H9 (cell line): ENCODE measurements around the gene EFNA3. TPM values are rescaled to one million over a fixed set of nuclear protein-coding genes. Genes with fewer than 3 reads are reported as not detected.
A peak's percentile ranks its signal among the peaks of the same experiment; 100 is the strongest.

Experiments used
- DNase-seq: peaks from one replicate; pipeline ENCODE4 v3.0.0-alpha.2; 2017
- H2AFZ ChIP-seq: one replicate; pipeline ENCODE4 v1.6.1; 2013; ENCODE audit warnings: mild to moderate bottlenecking, low read length, control low read depth, moderate library complexity
- H2AK5ac ChIP-seq: 2 replicates; pipeline ENCODE4 v1.6.1; 2013; ENCODE audit warnings: low read length, control low read depth, mixed read lengths; ENCODE audit not compliant: insufficient read length
- H2BK120ac ChIP-seq: one replicate; pipeline ENCODE4 v1.6.1; 2013; ENCODE audit warnings: low read depth, mild to moderate bottlenecking, low read length, control low read depth, inconsistent platforms; ENCODE audit not compliant: poor library complexity, severe bottlenecking
- H2BK12ac ChIP-seq: 2 replicates; pipeline ENCODE4 v1.6.1; 2013; ENCODE audit warnings: low read length, control low read depth, mixed read lengths, low read depth; ENCODE audit not compliant: insufficient read length
- H2BK15ac ChIP-seq: 2 replicates; pipeline ENCODE4 v1.6.1; 2013; ENCODE audit warnings: low read depth, low read length, control low read depth
- H2BK20ac ChIP-seq: one replicate; pipeline ENCODE4 v1.6.1; 2013; ENCODE audit warnings: low read depth, mild to moderate bottlenecking, low read length, control low read depth, inconsistent platforms; ENCODE audit not compliant: poor library complexity, severe bottlenecking
- H2BK5ac ChIP-seq: 2 replicates; pipeline ENCODE4 v1.6.1; 2013; ENCODE audit warnings: low read length, control low read depth, mixed read lengths; ENCODE audit not compliant: insufficient read length
- H3K14ac ChIP-seq: 2 replicates; pipeline ENCODE4 v1.6.1; 2013; ENCODE audit warnings: low read length, control low read depth; ENCODE audit not compliant: insufficient read depth
- H3K18ac ChIP-seq: 2 replicates; pipeline ENCODE4 v1.6.1; 2013; ENCODE audit warnings: low read depth, mild to moderate bottlenecking, mixed read lengths, low read length, control low read depth; ENCODE audit not compliant: insufficient read length
- H3K23ac ChIP-seq: 2 replicates; pipeline ENCODE4 v1.6.1; 2013; ENCODE audit warnings: low read length, control low read depth, mixed read lengths, low read depth; ENCODE audit not compliant: insufficient read length
- H3K23me2 ChIP-seq: 2 replicates; pipeline ENCODE4 v1.6.1; 2013; ENCODE audit warnings: low read depth, mild to moderate bottlenecking, mixed read lengths, low read length, control low read depth; ENCODE audit not compliant: insufficient read length, poor library complexity, severe bottlenecking
- H3K27ac ChIP-seq: 2 replicates; pipeline ENCODE4 v1.5.1; 2013; ENCODE audit warnings: low read length, control low read depth, mixed read lengths, low read depth; ENCODE audit not compliant: insufficient read length
- H3K27me3 ChIP-seq: 2 replicates; pipeline ENCODE4 v1.6.1; 2013; ENCODE audit warnings: low read length, control low read depth, inconsistent platforms; ENCODE audit not compliant: insufficient read depth
- H3K4ac ChIP-seq: 2 replicates; pipeline ENCODE4 v1.6.1; 2013; ENCODE audit warnings: low read depth, mild to moderate bottlenecking, control low read depth, inconsistent platforms, low read length, moderate library complexity
- H3K4me1 ChIP-seq: 2 replicates; pipeline ENCODE4 v1.6.1; 2013; ENCODE audit warnings: low read length, control low read depth, inconsistent platforms; ENCODE audit not compliant: insufficient read depth
- H3K4me2 ChIP-seq: 2 replicates; pipeline ENCODE4 v1.6.1; 2013; ENCODE audit warnings: low read length, control low read depth, mixed read lengths; ENCODE audit not compliant: insufficient read length, insufficient read depth
- H3K56ac ChIP-seq: 2 replicates; pipeline ENCODE4 v1.6.1; 2013; ENCODE audit warnings: low read depth, mild to moderate bottlenecking, mixed read lengths, low read length, control low read depth; ENCODE audit not compliant: insufficient read length
- H3K79me1 ChIP-seq: 2 replicates; pipeline ENCODE4 v1.6.1; 2013; ENCODE audit warnings: low read depth, mild to moderate bottlenecking, moderate library complexity, low read length, control low read depth, inconsistent platforms; ENCODE audit not compliant: insufficient read depth, poor library complexity, severe bottlenecking
- H3K79me2 ChIP-seq: 2 replicates; pipeline ENCODE4 v1.6.1; 2013; ENCODE audit warnings: low read length, control low read depth, inconsistent platforms; ENCODE audit not compliant: insufficient read depth
- H3K9ac ChIP-seq: 2 replicates; pipeline ENCODE4 v1.6.1; 2013; ENCODE audit warnings: low read length, control low read depth, mixed read lengths; ENCODE audit not compliant: insufficient read length; ENCODE audit errors: extremely low read depth
- H3K9me3 ChIP-seq: one replicate; pipeline ENCODE4 v1.6.1; 2013; ENCODE audit warnings: low read depth, low read length, inconsistent platforms; ENCODE audit not compliant: control insufficient read depth
- H3T11ph ChIP-seq: one replicate; pipeline ENCODE4 v1.6.1; 2013; ENCODE audit warnings: mild to moderate bottlenecking, low read length, control low read depth, inconsistent platforms
- H4K20me1 ChIP-seq: one replicate; pipeline ENCODE4 v1.6.1; 2013; ENCODE audit not compliant: control insufficient read depth, insufficient read length, insufficient read depth
- H4K5ac ChIP-seq: 2 replicates; pipeline ENCODE4 v1.6.1; 2013; ENCODE audit warnings: low read depth, mild to moderate bottlenecking, mixed read lengths, low read length, control low read depth; ENCODE audit not compliant: insufficient read length
- H4K8ac ChIP-seq: replicated peaks from 2 replicates; pipeline ENCODE4 v1.6.1; 2013; ENCODE audit warnings: low read length, control low read depth, mixed read lengths, low read depth; ENCODE audit not compliant: insufficient read length
- H4K91ac ChIP-seq: 2 replicates; pipeline ENCODE4 v1.6.1; 2013; ENCODE audit warnings: low read depth, mild to moderate bottlenecking, moderate library complexity, mixed read lengths, low read length, control low read depth; ENCODE audit not compliant: insufficient read length
- H3K27ac Mint-ChIP-seq, 3 experiments: 2 replicates in 2 of 3; 3 replicates in 1 of 3; pipeline ENCODE4 v1.8.0; 2020 to 2021; ENCODE audit warnings: mixed read lengths in 3 of 3, mild to moderate bottlenecking in 1 of 3, moderate library complexity in 1 of 3
- H3K27me3 Mint-ChIP-seq: 2 replicates; pipeline ENCODE4 v1.8.0; 2021; ENCODE audit warnings: low read depth, mild to moderate bottlenecking, moderate library complexity, mixed read lengths
- H3K36me3 Mint-ChIP-seq, 3 experiments: 2 replicates in 2 of 3; 3 replicates in 1 of 3; pipeline ENCODE4 v1.8.0; 2020 to 2021; ENCODE audit warnings: low read depth in 3 of 3, mixed read lengths in 3 of 3; ENCODE audit not compliant: insufficient read depth in 1 of 3
- H3K4me1 Mint-ChIP-seq, 2 experiments: 2 replicates each; pipeline ENCODE4 v1.8.0; 2020; ENCODE audit warnings: mixed read lengths in 2 of 2
- H3K4me3 Mint-ChIP-seq, 2 experiments: 2 replicates in 1 of 2; 3 replicates in 1 of 2; pipeline ENCODE4 v1.8.0; 2020 to 2021; ENCODE audit warnings: mild to moderate bottlenecking in 2 of 2, mixed read lengths in 2 of 2, moderate library complexity in 1 of 2
- H3K9me3 Mint-ChIP-seq, 2 experiments: 2 replicates in 1 of 2; 3 replicates in 1 of 2; pipeline ENCODE4 v1.8.0; 2020; ENCODE audit warnings: mild to moderate bottlenecking in 2 of 2, mixed read lengths in 2 of 2, moderate library complexity in 1 of 2
- CTCF ChIP-seq: fragments of 200-600 bp; sonication (generic); conservative IDR thresholded peaks from 3 replicates; pipeline ENCODE4 v1.8.0; 2021; ENCODE audit warnings: antibody characterized with exemption, mild to moderate bottlenecking
- WGBS: extraction: QIAGEN DNeasy Blood & Tissue Kit; methylation state at CpG from one replicate; pipeline ENCODE4 v1.1.7; 2013; ENCODE audit warnings: missing lambda C conversion rate, low lambda C conversion rate, mixed read lengths; ENCODE audit not compliant: insufficient read length; ENCODE audit errors: extremely low coverage; 5-methylcytosine and 5-hydroxymethylcytosine counted together
- total RNA-seq: library from RNA; stranded (reverse); gene quantifications from 2 replicates; pipeline ENCODE4 v1.2.1, GENCODE V29; 2021

EFNA3 gene
- total RNA-seq, 1 experiment from 2014 or later, result 3.9 TPM

GRCh38 chr1:155077758-155078445, 735 bp upstream of the EFNA3 start:
- H3K4me1 ChIP-seq, result no peaks in the 10 kb centered on the region; the same call in 1 of the 2 replicates
- WGBS, result no CpG with 5 or more reads among the region's 4 CpGs
- no peak overlapping the region for H4K91ac ChIP-seq
- Mint-ChIP-seq H3K4me1 (peaks cover 30 to 49% of the 10 kb centered on the region in 2 experiments), H3K36me3 (no peaks in the 10 kb centered on the region), H3K27ac (no peak overlapping the region), H3K27me3 (peaks cover 89% of the 10 kb centered on the region), H3K9me3 (peaks cover 0 to 6% of the 10 kb centered on the region in 2 experiments; a peak in 2 of 5 replicates), H3K4me3 (peak overlapping the region in 1 of 2 experiments; percentile 81; a peak in 3 of 5 replicates)
- no peak overlapping the region for H3K18ac ChIP-seq
- no peaks in the 10 kb centered on the region for H4K20me1 ChIP-seq
- peak overlapping the region; percentile 79 for H3K4me2 ChIP-seq
- no peak overlapping the region for H3K56ac ChIP-seq
- H2BK12ac ChIP-seq, result no peak overlapping the region
- H2BK15ac ChIP-seq, result no peak overlapping the region
- no peak overlapping the region for H3K27ac ChIP-seq
- TF ChIP-seq CTCF, result no peak
- no peak overlapping the region for H2BK5ac ChIP-seq
- peaks cover 37% of the 10 kb centered on the region for H3K27me3 ChIP-seq
- no peak overlapping the region for H4K5ac ChIP-seq
- H2AK5ac ChIP-seq, result no peak overlapping the region
- no peak overlapping the region for H3K9ac ChIP-seq
- H4K8ac ChIP-seq, result no peak overlapping the region
- no peak overlapping the region for H3K23ac ChIP-seq
- no peak overlapping the region for H2BK20ac ChIP-seq
- no peak overlapping the region for H3K14ac ChIP-seq
- peaks cover 21% of the 10 kb centered on the region for H3K23me2 ChIP-seq
- no peaks in the 10 kb centered on the region for H3K79me2 ChIP-seq
- no peak overlapping the region for H2BK120ac ChIP-seq
- no peaks in the 10 kb centered on the region for H3K9me3 ChIP-seq
- H3T11ph ChIP-seq, result no peak overlapping the region
- DNase-seq, result no peak
- no peak overlapping the region for H3K4ac ChIP-seq
- no peak overlapping the region for H2AFZ ChIP-seq
- H3K79me1 ChIP-seq, result no peaks in the 10 kb centered on the region
